ENCODE measurements around the gene HSPB7.
"Not testable (repeated sequence)": the region's sequence is repeated elsewhere in the genome, so short reads cannot be mapped to it uniquely, and the experiment has no call there.

- TF ChIP-seq CTCF (conservative IDR thresholded peaks at IDR 0.05); ZFX (IDR thresholded peaks at IDR 0.05): not testable (repeated sequence)
Measured at GRCh38 chr1:16029003-16029268, 11.1 kb upstream of the HSPB7 start.

Data from C4-2B (cell line).